HG03103 (cell line): Measurements from ENCODE around the gene EML6.

ENCODE experiments used
- ATAC-seq: cut with Tn5 transposase; IDR thresholded peaks from one replicate; pipeline ENCODE4 v1.9.1; 2021; ENCODE audit warnings: low read depth; ENCODE audit not compliant: unreplicated experiment

EML6 gene

GRCh38 chr2:54789878-54790277 is 66.4 kb downstream of the EML6 start:
- no peak for ATAC-seq

- no peak for ATAC-seq
These were observed 68.4 kb downstream of the EML6 start for GRCh38 chr2:54791831-54792230.

- ATAC-seq, result no peak
These were observed 73.8 kb downstream of the EML6 start for GRCh38 chr2:54797307-54797706.

- ATAC-seq, result no peak
These were observed 77.9 kb downstream of the EML6 start for GRCh38 chr2:54801352-54801751.

GRCh38 chr2:54803783-54804751 is 80.6 kb downstream of the EML6 start:
- no peak for ATAC-seq

GRCh38 chr2:54805255-54805654 is 81.8 kb downstream of the EML6 start:
- ATAC-seq, result no peak

- no peak for ATAC-seq
These were observed 83.5 kb downstream of the EML6 start for GRCh38 chr2:54806975-54807374.

- ATAC-seq, result no peak
These were observed 85.2 kb downstream of the EML6 start for GRCh38 chr2:54808661-54809060.

- ATAC-seq, result no peak
These were observed 86.4 kb downstream of the EML6 start for GRCh38 chr2:54809819-54810218.

- no peak for ATAC-seq
These were observed 86.8 kb downstream of the EML6 start for GRCh38 chr2:54810246-54810645.

GRCh38 chr2:54813584-54813983 is 90.1 kb downstream of the EML6 start:
- ATAC-seq, result no peak

- ATAC-seq, result no peak
These were observed 91.1 kb downstream of the EML6 start for GRCh38 chr2:54814389-54815147.

- no peak for ATAC-seq
These were observed 91.7 kb downstream of the EML6 start for GRCh38 chr2:54815148-54815539.

GRCh38 chr2:54818226-54818625 is 94.8 kb downstream of the EML6 start:
- ATAC-seq, result no peak

- ATAC-seq, result no peak
These were observed 97.1 kb downstream of the EML6 start for GRCh38 chr2:54820558-54820957.

GRCh38 chr2:54824567-54824966 is 101.1 kb downstream of the EML6 start:
- no peak for ATAC-seq

- no peak for ATAC-seq
These were observed 107.1 kb downstream of the EML6 start for GRCh38 chr2:54830546-54830945.

GRCh38 chr2:54831480-54831879 is 108.0 kb downstream of the EML6 start:
- ATAC-seq, result no peak

GRCh38 chr2:54834721-54835120 is 111.3 kb downstream of the EML6 start:
- ATAC-seq, result no peak

GRCh38 chr2:54836477-54836876 is 113.0 kb downstream of the EML6 start:
- ATAC-seq, result no peak

GRCh38 chr2:54838585-54839035 is 115.1 kb downstream of the EML6 start:
- no peak for ATAC-seq
